HG03378 (cell line): ENCODE measurements around the gene CLDN7.

Experiments
- ATAC-seq: cut with Tn5 transposase; IDR thresholded peaks from one replicate; pipeline ENCODE4 v1.9.1; 2021; ENCODE audit warnings: mild to moderate bottlenecking, moderate library complexity; ENCODE audit not compliant: unreplicated experiment

The CLDN7 gene

DNA sequence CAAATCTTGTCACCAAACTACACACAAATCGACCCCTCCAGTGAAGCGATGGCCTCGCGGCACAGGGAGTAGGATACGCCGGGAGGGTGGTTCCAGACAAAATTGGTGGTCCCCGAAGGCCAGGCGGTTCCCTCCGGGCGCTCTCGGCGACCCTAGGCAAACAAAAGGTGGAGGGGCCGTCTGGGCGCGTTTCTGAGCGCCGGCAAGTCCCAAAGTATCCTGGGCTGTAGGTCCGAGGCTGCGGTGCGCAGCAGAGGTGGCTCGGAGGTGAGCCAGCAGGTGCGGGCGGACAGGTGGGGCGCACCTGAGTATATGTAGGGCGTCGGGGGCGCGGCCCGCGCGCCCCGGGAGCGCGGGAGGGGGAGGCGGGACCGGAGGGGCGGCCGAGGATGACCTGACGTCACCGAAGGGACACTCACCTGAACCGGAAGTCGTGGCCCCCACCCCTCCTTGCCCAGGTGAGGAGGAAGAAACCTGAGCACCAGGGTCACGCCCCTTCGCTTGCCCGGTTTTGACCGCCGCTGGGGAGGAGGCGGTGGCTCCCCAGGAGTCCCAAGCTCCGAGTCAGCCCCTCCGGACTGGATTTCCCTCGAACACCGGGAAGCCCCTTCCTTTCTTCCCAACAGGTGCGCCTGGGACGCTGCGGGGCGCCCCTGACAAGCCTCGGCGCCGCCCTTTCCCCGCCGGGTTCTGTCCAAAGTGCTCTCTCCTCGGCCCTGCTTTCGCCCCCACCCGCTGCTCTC lies at the start of gene CLDN7:
TSS of gene CLDN7 (minus strand) at position 287 of the 743 bp plus-strand sequence. CDS start 435 bp downstream, outside the sequence.
- ATAC-seq, result no peak

- no peak for ATAC-seq
These were observed 48.9 kb upstream of the CLDN7 start for GRCh38 chr17:7311110-7311705.

GRCh38 chr17:7309628-7310027 lies 47.4 kb upstream of the CLDN7 start:
- no peak for ATAC-seq

DNA sequence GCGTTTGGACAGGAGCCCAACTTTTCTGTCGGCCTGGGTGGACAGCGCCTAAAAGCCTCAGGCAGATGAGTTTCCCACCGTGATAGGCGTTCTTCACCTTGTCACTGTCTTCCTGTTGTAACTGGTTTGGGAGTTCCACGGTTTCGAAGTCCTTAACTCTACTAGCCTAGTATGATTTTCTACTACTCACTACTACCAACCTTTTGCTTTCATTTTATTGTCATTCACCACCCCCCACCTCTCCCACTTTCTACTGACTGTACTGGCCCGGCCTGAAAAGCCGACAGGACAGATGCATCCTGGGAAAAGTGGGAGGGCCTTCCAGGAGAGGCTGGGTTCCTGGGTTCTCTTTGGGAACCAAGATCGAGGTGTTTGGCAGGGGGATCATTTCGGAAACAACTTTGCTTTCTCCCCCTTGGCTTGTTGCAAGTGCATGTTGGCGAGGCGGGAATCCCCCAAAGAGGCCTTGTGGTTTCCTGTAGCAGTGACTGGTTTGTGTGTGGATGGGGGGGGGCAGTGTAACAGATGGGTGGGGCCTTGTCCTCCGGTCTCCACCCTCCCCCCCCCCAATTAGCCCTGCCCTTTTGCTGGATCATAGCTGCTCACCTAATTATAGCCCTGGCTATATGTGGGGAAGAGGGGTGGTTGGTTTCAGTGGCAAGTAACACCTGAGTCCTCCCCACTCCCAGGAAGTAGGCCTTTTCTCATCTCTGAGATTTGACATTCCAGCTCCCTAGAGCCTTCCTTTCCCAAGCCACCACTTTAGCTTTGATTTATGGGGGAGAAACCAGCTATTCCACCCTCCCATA lies 46.6 kb upstream of the CLDN7 start:
- ATAC-seq, result no peak

GRCh38 chr17:7307686-7308624 lies 45.7 kb upstream of the CLDN7 start:
- no peak for ATAC-seq

DNA sequence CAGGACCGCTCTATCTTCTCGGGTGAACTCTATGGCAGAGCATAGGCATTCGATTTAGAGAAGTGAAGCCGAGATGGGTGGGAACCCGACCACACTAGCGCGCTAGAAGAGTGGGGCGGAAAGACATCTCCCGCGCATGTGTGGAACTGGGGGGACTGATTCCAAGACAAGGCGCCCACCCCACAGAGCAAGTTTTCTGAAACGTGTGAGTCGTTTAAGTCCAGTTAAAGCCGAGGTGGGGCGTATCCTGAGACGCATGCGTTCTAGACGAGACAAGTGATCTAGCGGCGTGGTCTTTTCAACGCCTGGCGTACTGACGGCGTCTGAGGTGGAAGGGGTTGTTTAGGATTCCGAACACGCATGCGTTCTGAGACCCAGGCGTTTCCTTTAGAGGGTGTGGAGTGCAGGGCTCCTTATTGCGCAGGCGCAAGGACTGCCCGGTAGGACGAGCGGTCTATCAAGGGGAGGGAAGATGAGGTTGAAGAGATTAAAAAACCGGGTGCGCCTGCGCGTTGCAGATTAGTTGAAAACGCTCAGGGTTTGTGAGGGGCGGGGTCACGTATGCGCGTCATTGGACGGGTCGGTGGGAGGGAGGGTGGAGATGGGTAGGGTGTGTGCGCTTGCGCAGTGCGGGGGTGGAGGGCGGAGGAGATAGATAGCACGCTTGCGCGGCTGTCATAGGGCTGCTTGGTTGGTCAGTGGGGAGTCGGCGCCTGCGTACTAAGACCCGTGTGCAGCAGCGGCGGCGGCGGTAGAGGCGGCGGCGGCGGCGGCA lies 44.8 kb upstream of the CLDN7 start, which contains the start of gene EIF5A:
TSS of gene EIF5A (plus strand) at position 718 of the 775 bp plus-strand sequence. CDS start 2,008 bp downstream, outside the sequence.
- peak; percentile 67 for ATAC-seq

DNA sequence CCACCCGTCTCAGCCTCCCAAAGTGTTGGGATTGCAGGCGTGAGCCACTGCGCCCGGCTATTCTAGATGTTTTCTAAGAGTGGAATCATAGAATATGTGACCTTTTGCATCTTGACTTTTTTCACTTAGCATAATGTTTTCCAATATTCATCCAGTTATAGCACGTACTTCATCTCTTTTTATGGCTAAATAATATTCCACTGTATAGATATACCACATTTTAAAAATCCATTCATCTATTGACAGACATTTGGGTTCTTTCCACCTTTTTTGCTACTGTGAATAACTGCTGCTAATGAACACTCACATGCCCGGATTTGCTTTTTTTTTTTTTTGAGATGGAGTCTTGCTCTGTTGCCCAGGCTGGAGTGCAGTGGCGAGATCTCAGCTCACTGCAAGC lies 41.9 kb upstream of the CLDN7 start:
- ATAC-seq, result no peak

GRCh38 chr17:7296189-7296861 lies 34.0 kb upstream of the CLDN7 start:
- ATAC-seq, result no peak

- no peak for ATAC-seq
These were observed 33.2 kb upstream of the CLDN7 start for GRCh38 chr17:7295230-7296180.

DNA sequence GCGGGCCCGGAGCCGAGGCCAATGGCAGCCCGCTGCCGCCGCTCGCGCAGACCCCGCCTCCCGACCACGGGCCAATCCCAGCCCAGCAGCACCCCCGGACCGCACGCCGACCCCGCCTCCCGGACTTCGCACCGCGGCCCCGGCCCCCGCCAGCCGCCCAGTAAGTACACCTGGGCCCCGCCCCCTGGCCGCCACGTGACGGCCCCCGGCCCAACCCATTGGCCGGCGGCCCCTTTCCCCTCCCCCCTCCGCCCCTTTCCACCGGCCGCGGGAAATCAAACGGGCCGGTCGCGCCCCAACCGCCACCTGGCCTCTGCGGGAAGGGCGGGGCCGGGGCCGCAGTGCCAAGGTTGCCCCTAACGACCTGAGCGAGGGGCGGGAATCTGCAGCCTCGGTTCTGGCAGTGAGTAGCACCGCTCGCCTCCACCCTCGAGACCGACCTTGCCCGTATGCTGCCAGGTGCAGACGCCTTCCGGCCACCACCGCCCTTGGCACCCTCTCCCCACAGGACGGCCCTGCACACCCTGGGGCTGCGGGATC lies 32.4 kb upstream of the CLDN7 start, which contains the start of gene YBX2:
TSS of gene YBX2 (minus strand) at position 26 of the 540 bp plus-strand sequence. CDS start 139 bp downstream, outside the sequence.
- no peak for ATAC-seq

DNA sequence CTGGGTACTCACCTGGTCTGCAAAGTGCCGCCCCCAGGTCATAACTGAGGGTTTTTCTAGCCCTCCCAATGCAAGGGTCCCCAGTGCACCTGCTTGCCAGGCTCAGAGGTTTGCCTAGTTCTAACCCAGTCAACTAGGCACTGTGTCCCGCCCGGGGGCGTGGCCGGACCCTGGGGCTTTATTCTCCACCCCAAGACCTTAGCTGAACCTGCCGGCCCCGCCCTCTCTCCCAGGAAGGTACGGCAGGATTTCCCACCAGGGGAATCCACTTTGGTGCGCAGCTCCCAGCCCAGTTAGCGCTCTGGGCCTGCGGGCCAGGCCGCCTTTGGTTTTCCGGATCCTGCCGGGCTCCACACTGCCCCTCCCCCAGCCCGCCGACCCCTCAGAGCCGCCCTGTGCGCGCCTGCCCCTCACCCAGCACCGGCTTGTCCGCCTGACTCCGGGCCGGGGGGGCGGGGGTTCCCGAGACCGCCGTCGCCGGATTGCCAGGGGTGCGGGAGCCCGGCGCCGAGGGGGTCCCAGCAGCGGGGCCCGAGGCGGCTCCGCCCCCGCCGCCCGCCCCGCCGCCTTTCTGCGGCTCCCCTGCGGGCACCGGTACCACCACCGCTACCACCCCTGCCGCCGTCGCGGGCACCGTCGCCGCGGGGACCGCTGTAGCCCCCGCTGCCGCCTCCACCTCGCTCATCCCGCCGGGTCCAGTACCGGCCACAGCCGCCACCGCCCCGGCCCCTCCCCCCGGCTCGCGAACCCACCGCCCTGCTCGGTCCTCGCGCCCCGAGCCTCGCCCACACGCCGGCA lies 31.7 kb upstream of the CLDN7 start:
- ATAC-seq, result no peak

DNA sequence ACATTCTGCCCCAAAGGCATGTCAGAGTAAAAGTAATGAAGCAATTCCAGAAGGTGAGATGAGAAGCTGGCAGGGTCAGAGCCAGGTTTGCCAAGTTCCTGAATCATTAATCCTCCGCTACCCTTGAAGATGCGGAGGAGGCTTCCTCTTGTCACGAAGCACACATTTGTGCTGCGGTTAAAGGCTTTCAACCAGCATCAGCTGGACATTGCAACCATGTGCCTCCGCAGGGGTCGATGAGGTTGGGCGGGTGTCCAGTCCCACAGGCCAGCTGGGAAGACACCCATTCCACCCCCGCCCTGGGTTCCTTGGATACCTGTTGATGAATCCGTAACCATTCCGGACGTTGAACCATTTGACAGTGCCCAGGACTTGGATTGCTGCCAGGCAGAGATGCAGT lies 30.9 kb upstream of the CLDN7 start:
- ATAC-seq, result no peak

DNA sequence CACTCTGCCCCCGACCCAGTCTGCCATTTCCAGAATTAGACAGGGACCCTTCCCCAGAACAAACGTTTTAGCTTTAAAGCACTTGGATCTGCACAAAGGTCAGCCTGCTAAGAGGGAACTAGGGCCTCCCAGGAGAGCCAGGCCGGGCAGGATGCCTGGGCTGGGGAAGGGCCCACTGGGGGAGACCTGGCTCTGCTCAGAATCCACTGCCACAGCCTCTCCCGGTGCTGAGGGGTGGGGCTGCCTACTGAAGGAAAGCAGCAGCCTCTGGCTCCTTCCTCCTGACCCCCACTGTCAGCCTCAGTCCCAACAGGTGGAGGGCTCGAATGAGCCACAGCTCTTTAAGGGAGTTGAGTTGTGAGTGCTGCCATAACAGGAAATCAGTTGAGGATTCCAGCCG lies 30.5 kb upstream of the CLDN7 start:
- no peak for ATAC-seq

GRCh38 chr17:7292194-7292593 lies 29.9 kb upstream of the CLDN7 start:
- ATAC-seq, result no peak

GRCh38 chr17:7290685-7291084 lies 28.4 kb upstream of the CLDN7 start:
- ATAC-seq, result no peak

GRCh38 chr17:7290166-7290565 lies 27.9 kb upstream of the CLDN7 start:
- ATAC-seq, result no peak
